GM10266 (cell line): Measurements from ENCODE around the gene FUS.

Experiments used
- DNase-seq: peaks from one replicate; pipeline ENCODE4 v3.0.0; 2012; ENCODE audit errors: extremely low spot score
- TF ChIP-seq, protein P1 (sequence below): IDR thresholded peaks from 2 replicates; pipeline ENCODE4 v1.5.1; 2012; ENCODE audit warnings: mild to moderate bottlenecking, low read depth; ENCODE audit not compliant: control insufficient read depth, insufficient read depth; ENCODE audit errors: missing control alignments

The FUS gene

DNA sequence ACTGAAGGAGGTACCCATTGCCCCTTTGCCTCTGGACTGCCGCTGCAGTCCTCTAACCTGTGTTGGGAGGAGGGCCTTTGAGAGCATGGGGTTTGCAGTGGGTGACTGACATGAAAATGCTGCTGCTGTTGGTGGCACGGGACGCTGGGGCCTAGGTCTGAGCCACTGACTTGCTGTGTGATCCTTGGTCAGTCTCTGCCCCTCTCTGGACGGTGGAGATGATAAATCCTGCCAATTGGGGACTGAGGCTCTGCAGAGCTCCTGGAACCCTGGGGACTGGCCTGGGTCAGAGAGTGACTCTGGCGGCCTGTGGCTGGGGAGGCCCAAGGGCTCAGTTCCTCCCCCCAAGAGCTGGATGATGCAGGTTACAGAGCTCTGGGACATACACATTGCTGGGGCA, 43.1 kb downstream of the FUS start:
- peak; percentile 24 for DNase-seq
- TF ChIP-seq, protein P1, sequence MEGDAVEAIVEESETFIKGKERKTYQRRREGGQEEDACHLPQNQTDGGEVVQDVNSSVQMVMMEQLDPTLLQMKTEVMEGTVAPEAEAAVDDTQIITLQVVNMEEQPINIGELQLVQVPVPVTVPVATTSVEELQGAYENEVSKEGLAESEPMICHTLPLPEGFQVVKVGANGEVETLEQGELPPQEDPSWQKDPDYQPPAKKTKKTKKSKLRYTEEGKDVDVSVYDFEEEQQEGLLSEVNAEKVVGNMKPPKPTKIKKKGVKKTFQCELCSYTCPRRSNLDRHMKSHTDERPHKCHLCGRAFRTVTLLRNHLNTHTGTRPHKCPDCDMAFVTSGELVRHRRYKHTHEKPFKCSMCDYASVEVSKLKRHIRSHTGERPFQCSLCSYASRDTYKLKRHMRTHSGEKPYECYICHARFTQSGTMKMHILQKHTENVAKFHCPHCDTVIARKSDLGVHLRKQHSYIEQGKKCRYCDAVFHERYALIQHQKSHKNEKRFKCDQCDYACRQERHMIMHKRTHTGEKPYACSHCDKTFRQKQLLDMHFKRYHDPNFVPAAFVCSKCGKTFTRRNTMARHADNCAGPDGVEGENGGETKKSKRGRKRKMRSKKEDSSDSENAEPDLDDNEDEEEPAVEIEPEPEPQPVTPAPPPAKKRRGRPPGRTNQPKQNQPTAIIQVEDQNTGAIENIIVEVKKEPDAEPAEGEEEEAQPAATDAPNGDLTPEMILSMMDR, result no peak

GRCh38 chr16:31224092-31224955, 44.4 kb downstream of the FUS start:
- TF ChIP-seq, protein P1, result no peak
- peak; percentile 30 for DNase-seq

DNA sequence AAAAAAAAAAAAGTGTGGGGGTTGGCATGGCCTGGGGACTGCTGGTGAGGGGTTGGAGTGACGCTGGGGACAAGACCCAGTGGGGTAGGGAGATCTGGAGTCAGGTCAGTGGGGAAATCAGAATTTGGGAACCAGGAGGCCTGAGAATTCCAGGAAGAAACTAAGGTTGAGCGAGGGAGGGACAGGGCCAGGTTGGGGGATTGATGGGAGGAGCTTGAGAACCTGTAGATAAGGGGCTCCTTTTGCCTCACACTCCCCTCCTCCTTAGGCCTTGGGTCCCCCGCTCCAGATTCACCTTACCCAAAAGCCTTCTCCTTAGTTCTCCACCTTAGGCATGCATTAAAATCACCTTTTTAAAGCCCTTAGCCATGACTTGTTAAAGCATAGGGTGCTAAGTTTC, 45.3 kb downstream of the FUS start:
- peak; percentile 22 for DNase-seq
- TF ChIP-seq, protein P1, result no peak

DNA sequence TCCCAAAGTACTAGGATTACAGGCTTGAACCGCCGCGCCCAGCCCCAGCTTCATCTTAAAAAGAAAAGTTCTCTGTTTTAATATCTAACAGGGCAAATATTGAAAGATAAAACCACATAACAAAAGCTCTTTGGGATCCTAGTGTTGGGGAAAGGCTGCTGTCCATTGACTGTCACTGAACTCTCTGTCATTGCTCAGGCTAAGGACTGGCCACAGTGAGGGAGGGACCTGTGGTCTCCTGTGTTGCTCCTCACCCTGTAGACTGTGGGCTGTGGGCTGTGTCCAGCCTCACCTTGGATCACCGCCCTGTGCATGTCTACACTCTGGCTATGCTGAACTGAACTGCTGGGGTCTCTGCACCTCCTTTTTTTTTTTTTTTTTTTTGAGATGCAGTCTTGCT, 48.3 kb downstream of the FUS start:
- no peak for DNase-seq
- TF ChIP-seq, protein P1, result no peak

DNA sequence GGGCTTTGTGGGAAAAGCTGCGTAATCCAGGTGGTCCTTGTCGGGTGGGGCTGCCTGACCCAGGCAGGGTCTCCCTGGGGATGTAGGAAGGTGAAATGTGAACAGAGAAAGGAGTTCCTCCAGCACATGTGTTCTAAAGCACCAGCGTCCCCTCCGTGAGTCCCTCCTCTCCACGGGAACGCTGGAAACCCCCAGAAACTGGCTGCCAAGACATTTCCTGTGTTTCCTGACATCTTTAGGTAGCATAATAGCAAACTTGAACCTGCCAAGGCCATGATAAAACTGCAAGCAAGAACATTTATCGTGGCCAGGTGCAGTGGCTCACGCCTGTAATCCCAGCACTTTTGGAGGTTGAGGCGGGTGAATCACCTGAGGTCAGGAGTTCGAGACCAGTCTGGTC, 49.6 kb downstream of the FUS start:
- peak; percentile 14 for DNase-seq
- TF ChIP-seq, protein P1, result no peak

- TF ChIP-seq, protein P1, result no peak
Measured at GRCh38 chr16:31238041-31238440, 58.1 kb downstream of the FUS start.

More at GRCh38 chr16:31238041-31238440, 58.1 kb downstream of the FUS start:
- DNase-seq, result no peak
